Measurements from ENCODE around the gene JAK2.
"Not testable (repeated sequence)": the region's sequence is repeated elsewhere in the genome, so short reads cannot be mapped to it uniquely, and the experiment has no call there.

The JAK2 gene

DNA sequence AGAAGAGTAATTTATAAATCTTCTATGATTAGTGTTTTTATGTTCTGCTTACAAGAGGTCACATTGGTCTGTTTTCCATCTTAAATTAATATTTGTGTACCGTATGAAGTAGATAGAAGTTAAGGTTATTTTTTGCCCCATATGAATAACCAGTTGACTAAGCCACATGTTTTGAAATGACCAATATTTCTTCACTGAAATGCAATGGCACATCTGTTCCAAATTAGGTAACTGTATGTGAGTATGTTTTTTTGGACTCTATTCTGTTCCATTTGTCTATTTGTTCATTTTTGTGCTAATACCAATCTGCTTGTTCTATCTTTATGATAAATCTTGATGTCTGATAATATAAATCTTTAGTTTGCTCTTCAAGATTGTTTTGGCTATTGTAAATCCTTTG is 17.7 kb downstream of the JAK2 start:
- no peak overlapping the region for H3K4me3 ChIP-seq (ENCODE audit: low read depth, low read length)
- DNase-seq (ENCODE audit: low read depth) = no peak
- TF ChIP-seq, protein P1, sequence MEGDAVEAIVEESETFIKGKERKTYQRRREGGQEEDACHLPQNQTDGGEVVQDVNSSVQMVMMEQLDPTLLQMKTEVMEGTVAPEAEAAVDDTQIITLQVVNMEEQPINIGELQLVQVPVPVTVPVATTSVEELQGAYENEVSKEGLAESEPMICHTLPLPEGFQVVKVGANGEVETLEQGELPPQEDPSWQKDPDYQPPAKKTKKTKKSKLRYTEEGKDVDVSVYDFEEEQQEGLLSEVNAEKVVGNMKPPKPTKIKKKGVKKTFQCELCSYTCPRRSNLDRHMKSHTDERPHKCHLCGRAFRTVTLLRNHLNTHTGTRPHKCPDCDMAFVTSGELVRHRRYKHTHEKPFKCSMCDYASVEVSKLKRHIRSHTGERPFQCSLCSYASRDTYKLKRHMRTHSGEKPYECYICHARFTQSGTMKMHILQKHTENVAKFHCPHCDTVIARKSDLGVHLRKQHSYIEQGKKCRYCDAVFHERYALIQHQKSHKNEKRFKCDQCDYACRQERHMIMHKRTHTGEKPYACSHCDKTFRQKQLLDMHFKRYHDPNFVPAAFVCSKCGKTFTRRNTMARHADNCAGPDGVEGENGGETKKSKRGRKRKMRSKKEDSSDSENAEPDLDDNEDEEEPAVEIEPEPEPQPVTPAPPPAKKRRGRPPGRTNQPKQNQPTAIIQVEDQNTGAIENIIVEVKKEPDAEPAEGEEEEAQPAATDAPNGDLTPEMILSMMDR (IDR thresholded peaks at IDR 0.05; ENCODE audit: insufficient read depth, low read depth, low read length, missing control alignments) = no peak

DNA sequence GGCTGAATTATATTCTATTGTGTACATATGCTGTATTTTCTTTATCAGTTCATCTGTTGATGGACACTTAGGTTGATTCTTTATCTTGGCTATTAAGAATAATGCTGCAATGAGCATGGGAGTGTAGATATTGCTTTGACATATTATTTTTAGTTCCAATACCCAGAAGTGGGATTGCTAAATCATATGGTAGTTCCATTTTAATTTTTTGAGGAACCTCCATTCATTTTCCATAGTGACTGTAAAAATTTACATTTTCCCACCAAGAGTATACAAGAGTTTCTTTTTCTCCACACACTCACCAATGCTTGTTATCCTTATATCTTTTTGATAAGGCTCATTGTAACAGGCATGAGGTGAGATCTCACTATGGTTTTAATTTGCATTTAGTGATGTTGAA is 19.4 kb downstream of the JAK2 start:
- DNase-seq (ENCODE audit: low read depth) = no peak
- TF ChIP-seq, protein P1 (IDR thresholded peaks at IDR 0.05; ENCODE audit: insufficient read depth, low read depth, low read length, missing control alignments) = no peak
- H3K4me3 ChIP-seq (ENCODE audit: low read depth, low read length) = no peak overlapping the region

DNA sequence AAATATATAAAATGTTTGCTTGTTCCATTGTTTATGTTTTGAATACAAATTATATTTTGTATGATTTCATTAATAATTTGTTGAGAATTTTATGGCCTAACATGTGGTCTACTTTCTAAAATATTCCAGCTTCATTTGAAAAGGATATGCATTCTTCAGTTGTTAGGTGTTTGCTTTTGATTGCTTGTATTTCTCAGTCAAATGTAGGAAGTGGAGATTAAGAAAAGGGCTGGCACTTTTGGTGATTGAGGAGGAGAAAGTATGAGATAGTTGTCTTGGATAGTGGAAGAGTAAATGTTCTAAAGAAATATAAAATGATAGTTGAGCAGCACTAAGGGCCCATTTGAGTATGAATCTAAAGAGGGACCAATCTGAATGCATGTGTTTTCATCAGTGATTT is 23.1 kb downstream of the JAK2 start:
- no peak for DNase-seq (ENCODE audit: low read depth)
- H3K4me3 ChIP-seq (ENCODE audit: low read depth, low read length) = no peak overlapping the region
- TF ChIP-seq, protein P1 (IDR thresholded peaks at IDR 0.05; ENCODE audit: insufficient read depth, low read depth, low read length, missing control alignments) = no peak

DNA sequence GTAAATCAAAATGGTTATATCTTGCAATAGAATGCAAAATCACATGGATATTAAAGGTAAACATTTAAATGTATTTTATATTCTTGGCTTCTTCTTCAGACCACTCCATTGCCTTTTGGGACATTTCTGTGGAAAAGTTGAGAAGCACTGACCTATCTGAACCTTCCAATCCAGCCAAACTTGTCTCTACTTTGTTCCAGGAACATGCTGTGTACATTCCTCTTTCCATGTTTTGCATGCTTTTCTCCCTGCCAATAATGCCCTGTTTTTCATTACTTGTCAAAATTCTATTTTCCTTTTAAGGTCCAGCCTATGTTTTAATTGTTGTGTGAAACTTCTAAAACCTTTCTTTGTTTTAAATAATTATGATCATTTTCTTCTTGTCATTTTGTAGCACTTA is 28.3 kb downstream of the JAK2 start:
- TF ChIP-seq, protein P1 (IDR thresholded peaks at IDR 0.05; ENCODE audit: insufficient read depth, low read depth, low read length, missing control alignments) = no peak
- no peak for DNase-seq (ENCODE audit: low read depth)
- H3K4me3 ChIP-seq (ENCODE audit: low read depth, low read length) = no peak overlapping the region

DNA sequence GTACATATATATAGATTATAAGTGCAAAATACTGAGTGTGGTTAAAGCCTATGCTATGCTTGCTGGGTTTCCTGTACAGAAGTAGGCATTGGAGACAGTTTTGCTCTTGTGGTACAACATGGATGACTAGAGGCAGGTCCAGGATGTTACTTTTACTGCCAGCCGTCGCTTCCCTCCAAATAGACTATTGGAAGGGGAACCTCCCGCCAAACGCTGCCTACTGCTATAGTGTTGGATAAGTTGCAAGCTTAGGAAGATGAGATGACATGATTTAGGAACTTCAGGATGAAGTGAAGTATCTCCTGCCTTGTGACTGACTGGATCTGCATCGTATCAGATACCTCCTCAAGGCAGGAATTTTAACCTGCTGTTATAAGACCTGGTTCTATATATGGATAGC is 30.9 kb downstream of the JAK2 start:
- TF ChIP-seq, protein P1 (IDR thresholded peaks at IDR 0.05; ENCODE audit: insufficient read depth, low read depth, low read length, missing control alignments) = no peak
- no peak for DNase-seq (ENCODE audit: low read depth)
- no peak overlapping the region for H3K4me3 ChIP-seq (ENCODE audit: low read depth, low read length)

DNA sequence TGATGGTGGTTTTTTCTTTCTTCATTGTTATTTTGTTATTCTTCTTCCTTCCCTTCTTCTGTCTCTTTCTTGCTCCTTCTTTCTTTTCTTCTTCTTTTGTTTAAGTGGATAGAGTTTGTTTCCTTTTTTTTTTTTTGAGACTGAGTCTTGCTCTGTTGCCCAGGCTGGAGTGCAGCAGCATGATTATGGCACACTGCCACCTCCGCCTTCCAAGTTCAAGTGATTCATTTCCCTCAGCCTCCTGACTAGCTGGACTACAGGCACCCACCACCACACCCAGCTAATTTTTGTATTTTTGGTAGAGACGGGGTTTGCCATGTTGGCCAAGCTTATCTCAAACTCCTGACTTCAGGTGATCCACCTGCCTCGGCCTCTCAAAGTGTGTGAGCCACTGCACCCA is 40.3 kb downstream of the JAK2 start:
- no peak overlapping the region for H3K4me3 ChIP-seq (ENCODE audit: low read depth, low read length)
- TF ChIP-seq, protein P1 (IDR thresholded peaks at IDR 0.05; ENCODE audit: insufficient read depth, low read depth, low read length, missing control alignments) = no peak
- no peak for DNase-seq (ENCODE audit: low read depth)

DNA sequence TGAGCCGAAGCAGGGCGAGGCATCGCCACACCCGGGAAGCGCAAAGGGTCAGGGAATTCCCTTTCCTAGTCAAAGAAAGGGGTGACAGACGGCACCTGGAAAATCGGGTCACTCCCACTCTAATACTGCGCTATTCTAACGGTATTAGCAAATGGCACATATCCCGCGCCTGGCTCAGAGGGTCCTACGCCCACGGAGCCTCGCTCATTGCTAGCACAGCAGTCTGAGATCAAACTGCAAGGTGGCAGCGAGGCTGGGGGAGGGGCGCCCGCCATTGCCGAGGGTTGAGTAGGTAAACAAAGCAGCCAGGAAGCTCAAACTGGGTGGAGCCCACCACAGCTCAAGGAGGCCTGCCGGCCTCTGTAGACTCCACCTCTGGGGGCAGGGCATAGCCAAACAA is 46.9 kb downstream of the JAK2 start:
- not testable (repeated sequence) for H3K4me3 ChIP-seq (ENCODE audit: low read depth, low read length); DNase-seq (ENCODE audit: low read depth)
